K562 (cell line): ENCODE measurements around the gene NBEAL2. TPM values are rescaled to one million over a fixed set of nuclear protein-coding genes. Genes with fewer than 3 reads are reported as not detected.
A peak's percentile ranks its signal among the peaks of the same experiment; 100 is the strongest.

Experiments used
- ATAC-seq: fragments of 200-7000 bp; cut with Tn5 transposase; 3 replicates; pipeline ENCODE4 v1.9.1; 2020; ENCODE audit warnings: moderate library complexity
- BruUV-seq: library from RNA; stranded (reverse); fragments of 400-500 nt; replicated peaks from 2 replicates; lab custom pipeline; 2021; lab: Mats Ljungman, UMichigan
- CTCF ChIA-PET: fragments of 300-600 bp; formaldehyde crosslinking; extraction: SDS; loops from one replicate; lab custom pipeline; 2021; ENCODE audit warnings: low intra/inter-chr PET ratio; lab: Yijun Ruan, JAX
- POLR2A ChIA-PET: fragments of 300-600, 350-650 bp; sonication (Branson Sonifier 250); formaldehyde crosslinking; extraction: SDS; loops from one replicate; lab custom pipeline; 2021; ENCODE audit warnings: antibody characterized with exemption, inconsistent platforms; lab: Yijun Ruan, JAX
- DNase-seq, 4 experiments: peaks; one replicate each; pipeline versions ENCODE4 v3.0.0 to v3.0.0-alpha.2; 2011 to 2018; ENCODE audit warnings: low spot score in 3 of 4, mixed read lengths in 3 of 4; ENCODE audit errors: extremely low read depth in 1 of 4
- FAIRE-seq: peaks from 2 replicates; lab custom pipeline; 2011; peaks lifted over from hg19 to GRCh38; lab: Jason Lieb, UNC
- H2AFZ ChIP-seq: 2 replicates; pipeline ENCODE4 v1.6.0; 2011; ENCODE audit warnings: low read depth, low read length, control low read depth, inconsistent platforms
- H3K27ac ChIP-seq: fragments of 200-600 bp; 3 replicates; pipeline ENCODE4 v1.8.0; 2011; ENCODE audit warnings: low read depth, mild to moderate bottlenecking, control low read depth, inconsistent platforms, low read length, moderate library complexity, mixed read lengths; ENCODE audit errors: extremely low read depth
- H3K27me3 ChIP-seq, 2 experiments: fragments of 300-600 bp in 1 of 2; 2 replicates in 1 of 2; 3 replicates in 1 of 2; pipeline versions ENCODE4 v1.6.0 to v1.8.0; 2011; ENCODE audit warnings: inconsistent platforms in 2 of 2, low read length in 2 of 2, mild to moderate bottlenecking in 1 of 2, mixed read lengths in 1 of 2, moderate library complexity in 1 of 2; ENCODE audit not compliant: control insufficient read depth in 2 of 2, insufficient read depth in 2 of 2
- H3K36me3 ChIP-seq: fragments of 300-600 bp; 3 replicates; pipeline ENCODE4 v1.8.0; 2011; ENCODE audit warnings: mild to moderate bottlenecking, low read length, inconsistent platforms; ENCODE audit not compliant: control insufficient read depth, insufficient read depth
- H3K4me1 ChIP-seq, 2 experiments: fragments of 200-600 bp in 1 of 2; replicated peaks in 1 of 2; 2 replicates in 1 of 2; 3 replicates in 1 of 2; pipeline versions ENCODE4 v1.5.1 to v1.8.0; 2011; ENCODE audit warnings: inconsistent platforms in 2 of 2, low read length in 2 of 2, mild to moderate bottlenecking in 1 of 2, mixed read lengths in 1 of 2, moderate library complexity in 1 of 2; ENCODE audit not compliant: control insufficient read depth in 2 of 2, insufficient read depth in 2 of 2
- H3K4me2 ChIP-seq: 2 replicates; pipeline ENCODE4 v1.6.1; 2011; ENCODE audit warnings: low read length, control low read depth, inconsistent platforms, mixed read lengths; ENCODE audit not compliant: insufficient read depth
- H3K4me3 ChIP-seq: fragments of 200-600 bp; sonication (generic), shearing (Covaris generic); 2 replicates; pipeline ENCODE4 v1.5.1; 2016; ENCODE audit warnings: control low read depth, inconsistent platforms
- H3K79me2 ChIP-seq: fragments of 200-600 bp; 3 replicates; pipeline ENCODE4 v1.8.0; 2011; ENCODE audit warnings: low read length, inconsistent platforms; ENCODE audit not compliant: control insufficient read depth, insufficient read depth
- H3K9ac ChIP-seq, 2 experiments: 2 replicates each; pipeline versions ENCODE4 v1.6.0 to v1.6.1; 2011; ENCODE audit warnings: low read depth in 2 of 2, low read length in 2 of 2, control low read depth in 1 of 2, inconsistent platforms in 1 of 2, mild to moderate bottlenecking in 1 of 2, mixed read lengths in 1 of 2; ENCODE audit not compliant: insufficient read depth in 1 of 2
- H3K9me1 ChIP-seq: one replicate; pipeline ENCODE4 v1.6.0; 2011; ENCODE audit warnings: inconsistent platforms, mild to moderate bottlenecking, low read length, moderate library complexity; ENCODE audit not compliant: control insufficient read depth, insufficient read depth
- H3K9me3 ChIP-seq: replicated peaks from 2 replicates; pipeline ENCODE4 v1.5.1; 2011; ENCODE audit warnings: low read depth, low read length, inconsistent platforms; ENCODE audit not compliant: control insufficient read depth, insufficient read depth
- H4K20me1 ChIP-seq: replicated peaks from 2 replicates; pipeline ENCODE4 v1.6.1; 2011; ENCODE audit warnings: low read length, inconsistent platforms, mixed read lengths; ENCODE audit not compliant: control insufficient read depth, insufficient read depth
- BDP1 ChIP-seq: IDR thresholded peaks from 3 replicates; pipeline ENCODE4 v1.6.1; 2011; ENCODE audit not compliant: insufficient read length, insufficient read depth
- CBFA2T3 ChIP-seq: fragments of 450-650 bp; IDR thresholded peaks from 2 replicates; pipeline ENCODE4 v1.6.1; 2017
- CBX2 ChIP-seq: fragments of 200-600 bp; sonication (generic); IDR thresholded peaks from one replicate; pipeline ENCODE4 v1.6.1; 2012; ENCODE audit warnings: mild to moderate bottlenecking, low read length, inconsistent platforms; ENCODE audit not compliant: insufficient read depth, poor library complexity, severe bottlenecking
- CTCF ChIP-seq, 3 experiments: IDR thresholded peaks in 2 of 3; conservative IDR thresholded peaks in 1 of 3; 2 replicates each; pipeline ENCODE4 v1.5.1; 2011 to 2012; ENCODE audit warnings: low read length in 3 of 3, mild to moderate bottlenecking in 3 of 3, control low read depth in 2 of 3, improper control_type of control experiment in 1 of 3, inconsistent platforms in 1 of 3, low read depth in 1 of 3, mixed read lengths in 1 of 3, moderate library complexity in 1 of 3; ENCODE audit not compliant: insufficient read depth in 2 of 3
- JUND ChIP-seq, 2 experiments: IDR thresholded peaks; 2 replicates in 1 of 2; 3 replicates in 1 of 2; pipeline ENCODE4 v1.6.1; 2011; ENCODE audit warnings: borderline replicate concordance in 2 of 2, low read depth in 2 of 2, low read length in 2 of 2, improper control_type of control experiment in 1 of 2, missing biosample characterization in 1 of 2, missing genetic modification characterization in 1 of 2, missing genetic modification reagents in 1 of 2
- KLF16 ChIP-seq: IDR thresholded peaks from 2 replicates; pipeline ENCODE4 v1.6.1; 2016; ENCODE audit warnings: antibody characterized with exemption
- MCM7 ChIP-seq, 2 experiments: fragments of 450-650 bp; IDR thresholded peaks; 2 replicates each; pipeline ENCODE4 v1.6.1; 2016 to 2018
- NFYB ChIP-seq: IDR thresholded peaks from 2 replicates; pipeline ENCODE4 v1.6.1; 2011; ENCODE audit warnings: mild to moderate bottlenecking, moderate library complexity; ENCODE audit not compliant: insufficient read length; ENCODE audit errors: extremely low read depth
- PML ChIP-seq: IDR thresholded peaks from 2 replicates; pipeline ENCODE4 v1.6.1; 2012; ENCODE audit warnings: low read length, inconsistent platforms
- POLR3G ChIP-seq: IDR thresholded peaks from 2 replicates; pipeline ENCODE4 v1.6.1; 2011; ENCODE audit not compliant: insufficient read length, insufficient replicate concordance; ENCODE audit errors: extremely low read depth
- SMC3 ChIP-seq: conservative IDR thresholded peaks from 2 replicates; pipeline ENCODE4 v1.6.1; 2011; ENCODE audit warnings: low read depth, low read length, improper control_type of control experiment; ENCODE audit not compliant: insufficient read depth
- STAG1 ChIP-seq: sonication (generic); formaldehyde crosslinking; IDR thresholded peaks from 2 replicates; pipeline ENCODE4 v1.5.0; 2020; ENCODE audit warnings: missing genetic modification reagents, borderline replicate concordance
- ZBTB17 ChIP-seq: fragments of 450-650 bp; formaldehyde crosslinking; IDR thresholded peaks from 2 replicates; pipeline ENCODE4 v1.4.0; 2020; ENCODE audit warnings: mild to moderate bottlenecking
- ZFP36 ChIP-seq: fragments of 150-350 bp; IDR thresholded peaks from 2 replicates; pipeline ENCODE4 v1.6.1; 2018; ENCODE audit warnings: low read length, low read depth; ENCODE audit not compliant: partially characterized antibody
- ZNF263 ChIP-seq: sonication (generic); formaldehyde crosslinking; IDR thresholded peaks from 2 replicates; pipeline ENCODE4 v1.8.0; 2022; ENCODE audit warnings: mild to moderate bottlenecking, missing genetic modification reagents, borderline replicate concordance
- WGBS: fragments of 100-300 bp; shearing (Covaris generic); methylation state at CpG from one replicate; pipeline ENCODE4 v1.1.6; 2016; ENCODE audit warnings: low coverage, mixed read lengths; ENCODE audit not compliant: insufficient coverage; ENCODE audit errors: missing lambda C conversion rate; 5-methylcytosine and 5-hydroxymethylcytosine counted together
- in situ Hi-C: fragments of 300-500 bp; cut with MboI; formaldehyde crosslinking; loops from 4 replicates; pipeline ENCODE4 v1.15.0; 2018; ENCODE audit warnings: inconsistent platforms, mixed read lengths
- intact Hi-C: fragments of 100-400 bp; cut with micrococcal nuclease; formaldehyde crosslinking; loops from 2 replicates; pipeline ENCODE4 v1.14.2; 2022
- polyA plus RNA-seq, 8 experiments: library from polyadenylated mRNA; depleted of rRNA in 4 of 8; stranded (reverse) in 5 of 8; unstranded in 3 of 8; fragments of >200 nt; fragmentation: Nextera tagmentation in 2 of 8; fragmentation: Illumina TruSeq in 1 of 8; extraction: Ambion mirVana in 2 of 8; extraction: Trizol in 1 of 8; gene quantifications; 2 replicates each; pipeline versions ENCODE4 v1.2.1 to v1.2.3, GENCODE V29; 2011 to 2014; ENCODE audit warnings: inconsistent platforms in 1 of 8, missing spikeins in 1 of 8
- total RNA-seq, 7 experiments: library from RNA; depleted of rRNA in 6 of 7; stranded (reverse); fragments of >200 nt in 6 of 7; fragmentation: Illumina TruSeq in 2 of 7; extraction: Trizol in 2 of 7; gene quantifications; 2 replicates each; pipeline versions ENCODE4 v1.2.1 to v1.2.3, GENCODE V29; 2011 to 2021; ENCODE audit warnings: low replicate concordance in 1 of 7
- TF ChIP-seq, protein P1 (sequence below): fragments of 150-350 bp; conservative IDR thresholded peaks from 2 replicates; pipeline ENCODE4 v1.6.1; 2014; ENCODE audit warnings: low read length

NBEAL2 gene
- total and polyA plus RNA-seq, 9 of the 15 experiments (the other 6 are each of a cell fraction or from before 2014, with no cell fraction given) = 0.06 to 114 (median 29.6) TPM

DNA sequence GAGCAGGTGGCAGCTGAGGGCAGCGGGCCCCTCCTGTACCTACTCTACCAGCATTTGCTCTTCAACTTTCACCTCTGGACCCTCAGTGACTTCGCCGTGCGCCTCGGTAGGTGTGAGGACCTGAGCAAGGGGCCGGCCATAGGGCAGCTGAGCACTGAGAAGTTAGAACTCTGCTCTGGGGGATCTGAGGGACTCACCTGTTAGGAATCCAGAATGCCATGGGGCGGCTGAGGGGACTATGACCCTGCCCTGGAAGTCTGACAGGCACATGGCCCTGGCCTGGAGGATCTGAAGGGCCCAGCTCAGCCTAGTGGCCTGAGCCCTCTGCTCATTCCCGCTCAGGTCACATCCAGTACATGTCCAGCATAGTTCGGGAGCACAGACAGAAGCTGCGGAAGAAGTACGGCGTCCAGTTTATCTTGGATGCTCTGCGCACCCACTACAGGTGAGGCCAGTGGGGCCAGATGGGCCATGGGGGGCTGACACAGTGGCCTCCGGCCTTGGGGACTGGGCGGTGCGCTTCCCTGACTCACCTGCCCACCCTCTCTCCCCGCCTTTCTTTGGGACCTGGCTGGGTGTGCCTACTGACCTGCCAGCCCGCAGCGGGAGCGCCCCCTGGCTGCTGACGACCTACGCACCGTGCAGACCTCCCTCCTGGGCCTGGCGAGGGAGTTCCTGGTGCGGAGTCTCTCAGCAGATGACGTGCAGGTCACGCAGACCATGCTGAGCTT, 18.8 kb downstream of the NBEAL2 start:
- H3K36me3 ChIP-seq = peaks cover 98% of the 10 kb centered on the region
- ATAC-seq = peak; percentile 92
- no peak overlapping the region for H2AFZ ChIP-seq
- 62% methylated on average over 27 of the region's 27 CpGs for WGBS
- no peaks in the 10 kb centered on the region for H3K9me1 ChIP-seq
- no peak overlapping the region for H3K4me3 ChIP-seq
- peak; percentile 84 to 88 (median 86) for DNase-seq
- peak overlapping the region in 1 of 2 experiments; percentile 63; a peak in 2 of 4 replicates for H3K9ac ChIP-seq
- no peaks in the 10 kb centered on the region for H3K79me2 ChIP-seq
- H3K27me3 ChIP-seq = no peaks in the 10 kb centered on the region
- peaks cover 0 to 64% of the 10 kb centered on the region in 2 experiments; a peak in 2 of 5 replicates for H3K4me1 ChIP-seq
- intact Hi-C loops (loop anchor here (1.0 to 10.0 kb wide), 4 partner anchors 67 to 293 kb away; partner anchors contain the start of gene TMIE), in situ Hi-C loops (no loop called here)
- no peak overlapping the region for H3K27ac ChIP-seq
- ChIA-PET POLR2A (interaction anchor here (0.6 to 2.9 kb wide), 6 partner anchors 9 to 373 kb away, joined by 3 to 16 read pairs (median 4); partner anchors contain the start of gene NBEAL2), CTCF (interaction anchor here (0.9 to 3.8 kb wide), 4 partner anchors 65 to 132 kb away, joined by 3 to 33 read pairs (median 6); no protein-coding TSS in a partner anchor)
- no peak overlapping the region for H3K4me2 ChIP-seq
- BruUV-seq = no TSS peak
- no peaks in the 10 kb centered on the region for H3K9me3 ChIP-seq
- peak; percentile 90 for FAIRE-seq
- peaks cover 8% of the 10 kb centered on the region; the same call in 1 of the 2 replicates for H4K20me1 ChIP-seq
- no peak for TF ChIP-seq JUND (IDR thresholded peaks at IDR 0.05; ENCODE audit: borderline replicate concordance, low read depth, low read length)
- TF ChIP-seq JUND (tag; IDR thresholded peaks at IDR 0.05; ENCODE audit: borderline replicate concordance, low read depth, low read length) = no peak; the same call in 2 of the 3 replicates
- peak; percentile 80; the same call in 1 of the 2 replicates for TF ChIP-seq STAG1 (CRISPR knock-in tag)
- 0 out of 2 replicates have a peak, but pooled peaks have one; percentile 41 for TF ChIP-seq ZBTB17
- TF ChIP-seq SMC3 = peak; percentile 98
- peak; percentile 37; the same call in 1 of the 2 replicates for TF ChIP-seq ZNF263 (CRISPR knock-in tag)
- no peak for TF ChIP-seq CBFA2T3
- TF ChIP-seq NFYB = no peak
- TF ChIP-seq KLF16 = 0 out of 2 replicates have a peak, but pooled peaks have one; percentile 43
- no peak for TF ChIP-seq CBX2
- 0 out of 2 replicates have a peak, but pooled peaks have one; percentile 22 for TF ChIP-seq PML
- TF ChIP-seq BDP1 = no peak
- peak; percentile 91 to 96 (median 95) for TF ChIP-seq CTCF (IDR thresholded peaks at IDR 0.05 in 2 of 3, conservative IDR thresholded peaks at IDR 0.05 in 1 of 3; ENCODE audit: insufficient read depth in 2 of 3, low read depth in 1 of 3, low read length in 3 of 3)
- no peak for TF ChIP-seq MCM7 (IDR thresholded peaks at IDR 0.05)
- TF ChIP-seq, protein P1, sequence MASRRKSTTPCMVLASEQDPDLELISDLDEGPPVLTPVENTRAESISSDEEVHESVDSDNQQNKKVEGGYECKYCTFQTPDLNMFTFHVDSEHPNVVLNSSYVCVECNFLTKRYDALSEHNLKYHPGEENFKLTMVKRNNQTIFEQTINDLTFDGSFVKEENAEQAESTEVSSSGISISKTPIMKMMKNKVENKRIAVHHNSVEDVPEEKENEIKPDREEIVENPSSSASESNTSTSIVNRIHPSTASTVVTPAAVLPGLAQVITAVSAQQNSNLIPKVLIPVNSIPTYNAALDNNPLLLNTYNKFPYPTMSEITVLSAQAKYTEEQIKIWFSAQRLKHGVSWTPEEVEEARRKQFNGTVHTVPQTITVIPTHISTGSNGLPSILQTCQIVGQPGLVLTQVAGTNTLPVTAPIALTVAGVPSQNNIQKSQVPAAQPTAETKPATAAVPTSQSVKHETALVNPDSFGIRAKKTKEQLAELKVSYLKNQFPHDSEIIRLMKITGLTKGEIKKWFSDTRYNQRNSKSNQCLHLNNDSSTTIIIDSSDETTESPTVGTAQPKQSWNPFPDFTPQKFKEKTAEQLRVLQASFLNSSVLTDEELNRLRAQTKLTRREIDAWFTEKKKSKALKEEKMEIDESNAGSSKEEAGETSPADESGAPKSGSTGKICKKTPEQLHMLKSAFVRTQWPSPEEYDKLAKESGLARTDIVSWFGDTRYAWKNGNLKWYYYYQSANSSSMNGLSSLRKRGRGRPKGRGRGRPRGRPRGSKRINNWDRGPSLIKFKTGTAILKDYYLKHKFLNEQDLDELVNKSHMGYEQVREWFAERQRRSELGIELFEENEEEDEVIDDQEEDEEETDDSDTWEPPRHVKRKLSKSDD = no peak
- TF ChIP-seq POLR3G = no peak
- TF ChIP-seq ZFP36 = peak; percentile 43
